ENCODE measurements around the gene ADORA2B.

ADORA2B gene

GRCh38 chr17:15969463-15969862, 24.5 kb downstream of the ADORA2B start:
- TF ChIP-seq ZNF473 (tag by site-specific recombination; IDR thresholded peaks at IDR 0.05) (no peak), ZNF140 (tag by site-specific recombination; IDR thresholded peaks at IDR 0.05) (no peak), ZNF433 (tag by site-specific recombination; IDR thresholded peaks at IDR 0.05; ENCODE audit: low read depth) (no peak), KLF9 (tag by site-specific recombination; IDR thresholded peaks at IDR 0.05; ENCODE audit: low read depth) (no peak), REST (tag by site-specific recombination; IDR thresholded peaks at IDR 0.05) (no peak), SP2 (tag by site-specific recombination; IDR thresholded peaks at IDR 0.05) (no peak), SCRT1 (tag by site-specific recombination; IDR thresholded peaks at IDR 0.05; ENCODE audit: borderline replicate concordance) (peak; percentile 92), ZNF664 (tag by site-specific recombination; IDR thresholded peaks at IDR 0.05) (no peak), SCRT2 (tag by site-specific recombination; IDR thresholded peaks at IDR 0.05) (peak; percentile 94)
- peaks cover 17% of the 10 kb centered on the region for H3K4me1 ChIP-seq (ENCODE audit: control insufficient read depth, insufficient read depth, low read length)
- POLR2A ChIA-PET = no interaction called here

GRCh38 chr17:15970500-15970899, 25.6 kb downstream of the ADORA2B start:
- Histone ChIP-seq H3K9me3 (ENCODE audit: control insufficient read depth, insufficient read depth, low read depth, low read length) (no peaks in the 10 kb centered on the region), H3K4me3 (ENCODE audit: low read depth, low read length) (no peak overlapping the region), H3K36me3 (ENCODE audit: control insufficient read depth in 2 of 2, insufficient read depth in 1 of 2, low read length in 2 of 2) (peaks cover 4 to 11% of the 10 kb centered on the region in 2 experiments; a peak in 2 of 3 replicates), H3K4me1 (ENCODE audit: control insufficient read depth, insufficient read depth, low read length) (peaks cover 16% of the 10 kb centered on the region), H3K27ac (ENCODE audit: extremely low read depth, low read depth, low read length) (no peak overlapping the region)
- ChIA-PET POLR2A (no interaction called here), CTCF (interaction anchor here (1.9 kb wide), 1 partner anchor 25 kb away, joined by 11 read pairs; the partner anchor contains the start of gene ADORA2B)
- TF ChIP-seq ZNF416 (tag by site-specific recombination; IDR thresholded peaks at IDR 0.05) (no peak), ZNF280D (tag by site-specific recombination; IDR thresholded peaks at IDR 0.05) (no peak), SP7 (tag by site-specific recombination; IDR thresholded peaks at IDR 0.05) (no peak), ZNF214 (tag by site-specific recombination; IDR thresholded peaks at IDR 0.05; ENCODE audit: borderline replicate concordance) (no peak), PRDM1 (tag by site-specific recombination; IDR thresholded peaks at IDR 0.05) (no peak), HOXD13 (CRISPR knock-in tag; IDR thresholded peaks at IDR 0.05; ENCODE audit: borderline replicate concordance) (no peak), ZNF670 (tag by site-specific recombination; IDR thresholded peaks at IDR 0.05; ENCODE audit: low read depth) (no peak), ELK4 (IDR thresholded peaks at IDR 0.05; ENCODE audit: borderline replicate concordance, low read depth, low read length) (no peak), ZBTB10 (tag by site-specific recombination; IDR thresholded peaks at IDR 0.05) (no peak), GLI4 (tag by site-specific recombination; IDR thresholded peaks at IDR 0.05) (no peak), ZFP69B (tag by site-specific recombination; IDR thresholded peaks at IDR 0.05) (no peak), ZNF19 (tag by site-specific recombination; IDR thresholded peaks at IDR 0.05; ENCODE audit: low read depth) (no peak)

More at GRCh38 chr17:15969463-15969862, 24.5 kb downstream of the ADORA2B start:
- H3K36me3 ChIP-seq (ENCODE audit: control insufficient read depth in 2 of 2, insufficient read depth in 1 of 2, low read length in 2 of 2) = peaks cover 1 to 4% of the 10 kb centered on the region in 2 experiments; a peak in 2 of 3 replicates
- no peak overlapping the region for H3K27ac ChIP-seq (ENCODE audit: extremely low read depth, low read depth, low read length)
- no peak overlapping the region for H3K4me3 ChIP-seq (ENCODE audit: low read depth, low read length)
- CTCF ChIA-PET = interaction anchor here (1.9 kb wide), 1 partner anchor 24 kb away, joined by 11 read pairs; the partner anchor contains the start of gene ADORA2B
- H3K9me3 ChIP-seq (ENCODE audit: control insufficient read depth, insufficient read depth, low read depth, low read length) = no peaks in the 10 kb centered on the region

All from HEK293 (cell line).